ENCODE measurements around the gene DHRS2. TPM values are rescaled to one million over a fixed set of nuclear protein-coding genes. Genes with fewer than 3 reads are reported as not detected.

DHRS2 gene
- total and polyA plus RNA-seq, 2 of the 13 experiments (the other 11 are each of a cell fraction or from before 2014, with no cell fraction given), result 1,621 to 3,021 TPM

- TF ChIP-seq, protein P1, sequence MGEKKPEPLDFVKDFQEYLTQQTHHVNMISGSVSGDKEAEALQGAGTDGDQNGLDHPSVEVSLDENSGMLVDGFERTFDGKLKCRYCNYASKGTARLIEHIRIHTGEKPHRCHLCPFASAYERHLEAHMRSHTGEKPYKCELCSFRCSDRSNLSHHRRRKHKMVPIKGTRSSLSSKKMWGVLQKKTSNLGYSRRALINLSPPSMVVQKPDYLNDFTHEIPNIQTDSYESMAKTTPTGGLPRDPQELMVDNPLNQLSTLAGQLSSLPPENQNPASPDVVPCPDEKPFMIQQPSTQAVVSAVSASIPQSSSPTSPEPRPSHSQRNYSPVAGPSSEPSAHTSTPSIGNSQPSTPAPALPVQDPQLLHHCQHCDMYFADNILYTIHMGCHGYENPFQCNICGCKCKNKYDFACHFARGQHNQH (CRISPR knock-in tag; IDR thresholded peaks at IDR 0.05), result no peak
- TF ChIP-seq ZNF10 (CRISPR knock-in tag; IDR thresholded peaks at IDR 0.05; ENCODE audit: borderline replicate concordance, low read depth), result no peak
- no peak for TF ChIP-seq ZBTB39 (CRISPR knock-in tag; IDR thresholded peaks at IDR 0.05)
- TF ChIP-seq ELK4 (CRISPR knock-in tag; IDR thresholded peaks at IDR 0.05; ENCODE audit: borderline replicate concordance), result no peak
- TF ChIP-seq RNF2 (conservative IDR thresholded peaks at IDR 0.05; ENCODE audit: low read depth), result no peak
- no peak for TF ChIP-seq CC2D1A (CRISPR knock-in tag; IDR thresholded peaks at IDR 0.05)
- no peak for TF ChIP-seq ZNF740 (CRISPR knock-in tag; IDR thresholded peaks at IDR 0.05)
- no peak for TF ChIP-seq ZBTB40 (IDR thresholded peaks at IDR 0.05)
- no peak for TF ChIP-seq ZBTB40 (CRISPR knock-in tag; IDR thresholded peaks at IDR 0.05)
- 0 out of 2 replicates have a peak, but pooled peaks have one; percentile 9 for TF ChIP-seq ZSCAN31 (CRISPR knock-in tag; IDR thresholded peaks at IDR 0.05; ENCODE audit: low read depth)
- no peak for TF ChIP-seq TOPORS (CRISPR knock-in tag; IDR thresholded peaks at IDR 0.05)
- TF ChIP-seq ZBTB20 (CRISPR knock-in tag; IDR thresholded peaks at IDR 0.05; ENCODE audit: borderline replicate concordance, low read depth), result peak; percentile 24; the same call in 1 of the 2 replicates
- peak; percentile 83 for TF ChIP-seq ZNF652 (CRISPR knock-in tag; IDR thresholded peaks at IDR 0.05; ENCODE audit: borderline replicate concordance, low read depth)
- no peak for TF ChIP-seq TBX2 (CRISPR knock-in tag; IDR thresholded peaks at IDR 0.05; ENCODE audit: borderline replicate concordance)
- no peak for TF ChIP-seq MIER2 (CRISPR knock-in tag; IDR thresholded peaks at IDR 0.05)
- no peak for TF ChIP-seq ZNF205 (CRISPR knock-in tag; IDR thresholded peaks at IDR 0.05)
- 0 out of 2 replicates have a peak, but pooled peaks have one; percentile 10 for TF ChIP-seq SMC3 (IDR thresholded peaks at IDR 0.05; ENCODE audit: low read length)
Measured at GRCh38 chr14:23600322-23600707, 35.8 kb upstream of the DHRS2 start (continued).

Data from HepG2 (cell line).